Neuronal stem cell (in vitro differentiated cells): ENCODE measurements around the gene TAGLN2.

ENCODE experiments used
- DNase-seq: peaks from one replicate; pipeline ENCODE4 v3.0.0-alpha.2; 2013; ENCODE audit warnings: low spot score
- H2AFZ ChIP-seq: one replicate; pipeline ENCODE4 v1.6.1; 2013; ENCODE audit warnings: mild to moderate bottlenecking, low read length, inconsistent platforms
- H2AK5ac ChIP-seq: 2 replicates; pipeline ENCODE4 v1.6.1; 2013; ENCODE audit warnings: low read depth, mild to moderate bottlenecking, inconsistent platforms, low read length, moderate library complexity, mixed read lengths
- H2BK120ac ChIP-seq: 2 replicates; pipeline ENCODE4 v1.6.1; 2013; ENCODE audit warnings: low read depth, mild to moderate bottlenecking, inconsistent platforms, low read length, moderate library complexity, mixed read lengths
- H2BK12ac ChIP-seq: one replicate; pipeline ENCODE4 v1.6.1; 2013; ENCODE audit warnings: low read length, inconsistent platforms
- H2BK15ac ChIP-seq: 2 replicates; pipeline ENCODE4 v1.6.1; 2013; ENCODE audit warnings: mild to moderate bottlenecking, low read length, inconsistent platforms, mixed read lengths
- H2BK5ac ChIP-seq: one replicate; pipeline ENCODE4 v1.6.1; 2013; ENCODE audit warnings: inconsistent platforms, mild to moderate bottlenecking, low read length, moderate library complexity
- H3K14ac ChIP-seq: one replicate; pipeline ENCODE4 v1.6.1; 2013; ENCODE audit warnings: low read length, inconsistent platforms
- H3K18ac ChIP-seq: 2 replicates; pipeline ENCODE4 v1.6.1; 2013; ENCODE audit warnings: low read length, inconsistent platforms
- H3K23ac ChIP-seq: 2 replicates; pipeline ENCODE4 v1.6.1; 2013; ENCODE audit warnings: low read depth, mild to moderate bottlenecking, mixed read lengths, low read length, inconsistent platforms; ENCODE audit not compliant: poor library complexity
- H3K27ac ChIP-seq: replicated peaks from 3 replicates; pipeline ENCODE4 v1.5.1; 2013; ENCODE audit warnings: low read length, inconsistent platforms
- H3K27me3 ChIP-seq, 3 experiments: 2 replicates each; pipeline ENCODE4 v1.6.1; 2013; ENCODE audit warnings: low read length in 3 of 3, mild to moderate bottlenecking in 2 of 3, inconsistent platforms in 1 of 3, low read depth in 1 of 3, mixed read lengths in 1 of 3, moderate library complexity in 1 of 3; ENCODE audit not compliant: control insufficient read depth in 3 of 3, insufficient read depth in 3 of 3
- H3K36me3 ChIP-seq, 2 donors: replicated peaks in 1 of 2; 2 replicates each; pipeline ENCODE4 v1.6.1; 2013; ENCODE audit warnings: low read length in 2 of 2; ENCODE audit not compliant: control insufficient read depth in 2 of 2, insufficient read depth in 2 of 2
- H3K4ac ChIP-seq: 2 replicates; pipeline ENCODE4 v1.6.1; 2013; ENCODE audit warnings: inconsistent platforms, mild to moderate bottlenecking, low read length, moderate library complexity
- H3K4me1 ChIP-seq, 2 donors: 1 replicate in 1 of 2; 2 replicates in 1 of 2; pipeline ENCODE4 v1.6.1; 2013; ENCODE audit warnings: low read length in 2 of 2, low read depth in 1 of 2; ENCODE audit not compliant: control insufficient read depth in 2 of 2, insufficient read depth in 1 of 2
- H3K4me2 ChIP-seq: one replicate; pipeline ENCODE4 v1.6.1; 2013; ENCODE audit warnings: mild to moderate bottlenecking, low read length, inconsistent platforms; ENCODE audit not compliant: insufficient read depth, poor library complexity, severe bottlenecking
- H3K4me3 ChIP-seq, 2 donors: 2 replicates each; pipeline ENCODE4 v1.5.1; 2013; ENCODE audit warnings: low read length in 2 of 2, mild to moderate bottlenecking in 2 of 2, inconsistent platforms in 1 of 2, moderate library complexity in 1 of 2
- H3K79me1 ChIP-seq: one replicate; pipeline ENCODE4 v1.6.1; 2013; ENCODE audit warnings: low read depth, mild to moderate bottlenecking, inconsistent platforms, low read length, moderate library complexity
- H3K9ac ChIP-seq: one replicate; pipeline ENCODE4 v1.6.1; 2013; ENCODE audit warnings: mild to moderate bottlenecking, low read depth, low read length, inconsistent platforms; ENCODE audit not compliant: poor library complexity
- H3K9me3 ChIP-seq, 2 donors: replicated peaks in 1 of 2; 2 replicates each; pipeline versions ENCODE3 to v1.6.1; 2013; ENCODE audit warnings: low read length in 2 of 2, mild to moderate bottlenecking in 2 of 2, inconsistent platforms in 1 of 2, low read depth in 1 of 2, mixed read lengths in 1 of 2, moderate library complexity in 1 of 2; ENCODE audit not compliant: control insufficient read depth in 2 of 2, insufficient read depth in 1 of 2
- H4K8ac ChIP-seq: one replicate; pipeline ENCODE4 v1.6.1; 2013; ENCODE audit warnings: low read depth, mild to moderate bottlenecking, inconsistent platforms, low read length, moderate library complexity
- H4K91ac ChIP-seq: one replicate; pipeline ENCODE4 v1.6.1; 2013; ENCODE audit warnings: low read length, low read depth, mild to moderate bottlenecking, inconsistent platforms; ENCODE audit not compliant: poor library complexity
- WGBS, 2 donors: extraction: QIAGEN DNeasy Blood & Tissue Kit; methylation state at CpG; one replicate each; pipeline ENCODE4 v1.1.7; 2013; ENCODE audit warnings: missing lambda C conversion rate in 2 of 2, mixed read lengths in 1 of 2; ENCODE audit not compliant: insufficient read length in 2 of 2, insufficient replicate concordance in 1 of 2; ENCODE audit errors: extremely low coverage in 2 of 2; 5-methylcytosine and 5-hydroxymethylcytosine counted together

The TAGLN2 gene

DNA sequence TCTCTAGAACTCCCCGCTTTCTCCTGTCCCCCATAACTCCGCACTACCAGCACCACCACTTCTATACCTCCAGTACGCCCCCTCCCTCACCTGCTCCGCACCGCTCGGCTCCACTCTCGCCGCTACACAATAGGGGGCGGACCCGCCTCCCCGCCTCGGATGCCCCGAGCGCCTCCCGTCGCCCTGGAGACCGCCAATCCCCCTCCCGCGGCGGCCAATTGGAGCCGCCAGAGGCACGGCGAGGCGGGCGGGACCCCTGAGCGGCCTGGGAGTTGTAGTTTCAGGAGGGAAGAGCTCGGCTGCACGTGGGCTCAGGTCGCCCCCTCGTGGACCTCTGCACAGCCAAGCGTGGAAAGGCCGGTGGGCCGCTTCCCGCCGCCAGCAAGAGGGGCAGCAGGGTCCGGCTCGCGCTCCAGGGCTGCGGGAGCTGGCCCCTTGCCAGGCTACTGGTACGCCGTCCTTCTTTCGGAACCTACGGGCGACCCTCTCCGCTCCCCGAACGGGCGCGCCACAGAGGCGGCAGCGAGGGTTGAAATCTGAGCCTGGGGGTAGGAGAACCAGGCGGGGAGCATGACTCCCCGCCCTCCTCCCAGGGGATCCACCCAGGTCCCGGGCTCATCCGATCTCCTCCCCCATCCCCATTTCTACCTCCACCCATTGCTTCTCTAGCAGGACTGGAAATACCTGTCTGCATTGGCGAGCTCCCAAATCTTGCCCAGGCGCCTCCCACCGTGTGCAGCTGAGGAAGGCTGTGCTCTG lies 20.4 kb upstream of the TAGLN2 start, which contains the start of gene IGSF9:
Gene IGSF9 (minus strand): TSS at position 131 of the 759 bp plus-strand sequence. CDS start 2,159 bp downstream, outside the sequence.
- H3K14ac ChIP-seq, result no peak within 1 kb of the TSS
- H3K36me3 ChIP-seq, result no peaks in the 10 kb centered on the region
- H3K23ac ChIP-seq, result peak within 1 kb of the TSS; percentile 6
- H3K9me3 ChIP-seq, result no peaks in the 10 kb centered on the region
- no peak within 1 kb of the TSS for H4K8ac ChIP-seq
- no CpG with 5 or more reads among the region's 58 CpGs for WGBS, 2 donors
- peak within 1 kb of the TSS; percentile 98 for H2AFZ ChIP-seq
- peak within 1 kb of the TSS; percentile 33 for H2BK120ac ChIP-seq
- no peak within 1 kb of the TSS for H3K4ac ChIP-seq
- H3K4me1 ChIP-seq, result peaks cover 19 to 36% of the 10 kb centered on the region in 2 donors
- H2BK15ac ChIP-seq, result peak within 1 kb of the TSS; percentile 66
- no peak within 1 kb of the TSS for H3K27ac ChIP-seq
- peak within 1 kb of the TSS; percentile 71 for H3K4me2 ChIP-seq
- H2BK12ac ChIP-seq, result peak within 1 kb of the TSS; percentile 41
- peak within 1 kb of the TSS; percentile 82 for H3K9ac ChIP-seq
- H3K4me3 ChIP-seq, result peak within 1 kb of the TSS; percentile 78 to 83
- H3K27me3 ChIP-seq, result peaks cover 0 to 45% (median 0%) of the 10 kb centered on the region in 3 experiments
- H4K91ac ChIP-seq, result no peak within 1 kb of the TSS
- H2AK5ac ChIP-seq, result peak within 1 kb of the TSS; percentile 66
- H2BK5ac ChIP-seq, result no peak within 1 kb of the TSS
- peak within 1 kb of the TSS; percentile 92 for H3K18ac ChIP-seq
- DNase-seq, result peak; percentile 93
- peaks cover 10% of the 10 kb centered on the region for H3K79me1 ChIP-seq

DNA sequence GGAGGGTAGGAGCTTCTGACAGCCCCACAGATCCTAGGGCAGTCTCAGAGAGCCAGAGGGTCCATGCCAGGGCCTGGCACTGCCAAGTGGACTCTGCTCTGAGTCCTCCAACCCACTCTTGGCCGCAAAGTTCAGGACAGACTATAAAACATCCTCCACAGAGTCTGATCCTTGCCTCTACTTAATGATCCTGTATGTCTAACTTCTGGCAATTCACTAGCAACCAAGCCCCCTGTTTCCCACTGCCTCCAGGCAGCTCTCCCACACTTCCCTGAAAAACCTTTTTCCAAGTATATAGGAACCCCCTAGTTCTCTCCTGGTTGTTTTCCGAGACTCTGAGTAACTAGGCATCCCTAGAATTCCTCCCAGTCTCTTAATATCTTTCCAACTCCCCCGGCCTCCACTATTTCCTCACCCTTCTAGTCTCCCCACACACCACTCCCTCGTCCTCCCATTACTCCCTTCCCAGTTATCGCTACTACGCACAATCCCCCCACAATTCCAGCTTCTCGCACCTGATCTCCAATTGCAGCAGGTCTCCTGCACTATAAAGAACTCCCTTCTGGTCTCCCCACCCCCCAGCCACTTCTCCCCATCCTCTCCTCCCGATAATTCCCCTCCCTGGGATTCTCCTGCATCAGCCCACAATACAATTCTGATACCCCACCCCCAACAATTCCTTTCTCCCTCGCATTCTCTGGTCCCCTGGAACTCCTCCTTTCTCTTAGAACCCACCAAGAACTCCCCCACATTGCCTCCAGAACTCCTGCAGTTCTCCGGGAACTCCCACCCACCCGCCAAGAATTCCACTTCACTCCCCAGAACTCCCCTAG lies 19.5 kb upstream of the TAGLN2 start:
- Histone ChIP-seq H2BK15ac (peak overlapping the region; percentile 49), H3K14ac (no peak overlapping the region), H2BK120ac (peak overlapping the region; percentile 33), H3K9ac (peak overlapping the region; percentile 36), H4K91ac (no peak overlapping the region), H3K27ac (no peak overlapping the region), H3K18ac (peak overlapping the region; percentile 88), H2BK12ac (peak overlapping the region; percentile 41), H2BK5ac (no peak overlapping the region), H3K4me3 (peak overlapping the region; percentile 78 to 83), H3K36me3 (peaks cover 0 to 5% of the 10 kb centered on the region in 2 donors), H3K9me3 (no peaks in the 10 kb centered on the region), H3K4ac (no peak overlapping the region), H3K23ac (no peak overlapping the region), H4K8ac (no peak overlapping the region), H2AK5ac (peak overlapping the region; percentile 66), H3K4me1 (peaks cover 24 to 39% of the 10 kb centered on the region in 2 donors), H3K27me3 (peaks cover 0 to 36% (median 0%) of the 10 kb centered on the region in 3 experiments), H2AFZ (peak overlapping the region; percentile 98), H3K4me2 (peak overlapping the region; percentile 60), H3K79me1 (peaks cover 10% of the 10 kb centered on the region)
- no peak for DNase-seq
- no CpG with 5 or more reads among the region's 11 CpGs for WGBS, 2 donors

DNA sequence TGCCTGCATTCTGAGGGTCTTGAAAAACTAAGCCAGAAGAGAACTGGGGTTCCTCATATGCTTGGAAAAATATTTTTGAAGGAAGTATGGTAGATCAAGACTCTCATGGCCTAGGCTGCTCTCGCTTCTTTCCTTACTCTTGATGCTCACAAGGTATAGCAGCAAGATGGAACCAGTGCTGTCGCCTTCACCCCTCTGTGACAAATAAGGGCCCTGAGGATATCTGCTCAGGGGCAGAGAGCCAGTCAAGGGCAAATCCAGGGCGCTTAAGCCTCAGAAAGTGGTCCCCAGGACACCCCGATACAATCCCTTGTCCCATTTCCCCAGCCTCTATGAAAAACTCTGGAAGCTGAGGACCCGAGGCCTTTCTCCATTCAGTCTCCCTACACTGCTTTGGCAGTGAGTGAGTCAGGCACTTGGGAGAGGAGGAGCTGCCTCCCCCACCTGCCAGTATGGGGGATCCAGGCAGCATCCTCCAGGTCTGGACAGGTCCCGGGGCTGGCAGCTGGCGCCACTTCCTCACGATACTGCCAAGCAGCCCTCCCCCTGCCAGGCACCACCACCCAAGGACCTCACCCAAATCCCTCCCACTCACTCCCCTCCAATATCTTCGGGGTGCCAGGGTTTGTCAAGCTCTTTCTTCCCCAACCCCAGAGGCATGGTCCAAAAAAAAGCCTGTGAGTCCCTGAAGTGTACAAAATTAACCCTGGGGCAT lies 18.8 kb upstream of the TAGLN2 start:
- peak overlapping the region; percentile 88 for H3K18ac ChIP-seq
- no peaks in the 10 kb centered on the region for H3K9me3 ChIP-seq
- H3K4ac ChIP-seq, result no peak overlapping the region
- H3K23ac ChIP-seq, result peak overlapping the region; percentile 32
- H3K14ac ChIP-seq, result no peak overlapping the region
- H3K27me3 ChIP-seq, result peaks cover 0 to 29% (median 0%) of the 10 kb centered on the region in 3 experiments
- DNase-seq, result no peak
- H3K9ac ChIP-seq, result peak overlapping the region; percentile 54
- no peak overlapping the region for H2BK5ac ChIP-seq
- H2BK120ac ChIP-seq, result peak overlapping the region; percentile 33
- H3K4me2 ChIP-seq, result peak overlapping the region; percentile 60
- no peak overlapping the region for H2AFZ ChIP-seq
- H4K8ac ChIP-seq, result no peak overlapping the region
- H2AK5ac ChIP-seq, result peak overlapping the region; percentile 66
- WGBS, 2 donors, result no CpG with 5 or more reads among the region's 9 CpGs
- peaks cover 0 to 5% of the 10 kb centered on the region in 2 donors for H3K36me3 ChIP-seq
- H2BK15ac ChIP-seq, result peak overlapping the region; percentile 49
- no peak overlapping the region for H3K27ac ChIP-seq
- peak overlapping the region; percentile 41 for H2BK12ac ChIP-seq
- H3K4me1 ChIP-seq, result peaks cover 24 to 39% of the 10 kb centered on the region in 2 donors
- no peak overlapping the region for H4K91ac ChIP-seq
- no peak overlapping the region for H3K4me3 ChIP-seq
- peaks cover 10% of the 10 kb centered on the region for H3K79me1 ChIP-seq
